H54 (cell line): ENCODE measurements around the gene TWF2.
"Not testable (repeated sequence)": the region's sequence is repeated elsewhere in the genome, so short reads cannot be mapped to it uniquely, and the experiment has no call there.

Source experiments
- DNase-seq: peaks from one replicate; pipeline ENCODE4 v3.0.0; 2011; ENCODE audit warnings: low spot score, mixed read lengths; ENCODE audit not compliant: insufficient read length
- FAIRE-seq: peaks from 3 replicates; lab custom pipeline; 2011; peaks lifted over from hg19 to GRCh38; lab: Jason Lieb, UNC
- POLR2A ChIP-seq: IDR thresholded peaks from 2 replicates; pipeline ENCODE4 v1.6.1; 2011; ENCODE audit warnings: low read depth, mild to moderate bottlenecking, low read length

TWF2 gene

DNA sequence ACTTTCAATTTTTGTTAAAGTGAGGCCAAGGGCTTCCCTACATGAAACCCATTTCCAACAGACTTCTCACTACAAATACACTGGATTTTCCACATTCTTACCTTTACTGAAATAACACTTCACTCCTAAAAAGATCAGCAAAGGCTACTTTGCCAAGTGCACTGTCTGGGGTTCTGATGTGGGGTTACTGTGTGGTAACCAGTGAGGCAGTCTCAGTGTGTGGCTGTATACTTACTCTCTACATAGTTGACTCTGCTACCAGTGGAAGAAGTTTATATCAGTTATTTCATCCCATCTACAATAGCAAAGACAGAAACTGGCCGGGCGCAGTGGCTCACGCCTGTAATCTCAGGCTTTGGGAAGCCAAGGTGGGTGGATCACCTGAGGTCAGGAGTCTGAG is 33.9 kb upstream of the TWF2 start:
- no peak for DNase-seq
- no peak for FAIRE-seq
- no peak for TF ChIP-seq POLR2A

- FAIRE-seq, DNase-seq: not testable (repeated sequence)
These were observed 33.2 kb upstream of the TWF2 start for GRCh38 chr3:52272172-52272571.

DNA sequence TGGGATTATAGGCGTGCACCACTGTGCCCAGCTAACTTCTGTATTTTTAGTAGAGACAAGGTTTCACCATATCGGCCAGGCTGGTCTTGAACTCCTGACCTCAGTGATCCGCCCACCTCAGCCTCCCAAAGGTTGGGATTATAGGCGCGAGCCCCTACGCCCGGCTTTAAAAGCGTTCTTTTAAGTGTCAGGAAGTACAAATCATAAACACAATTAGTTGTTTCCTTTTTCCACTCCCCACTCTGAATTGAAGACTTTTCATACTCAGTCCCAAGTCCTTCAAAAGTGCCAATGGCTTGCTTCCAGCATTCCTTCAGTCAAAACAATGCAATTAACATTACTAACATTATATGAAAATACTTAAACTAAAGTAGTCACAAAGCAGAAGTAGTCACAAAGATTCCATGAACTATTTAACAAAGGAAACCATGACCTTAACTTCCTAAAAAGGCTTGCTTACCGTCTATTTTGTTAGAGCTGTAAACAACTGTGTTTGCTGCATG is 31.3 kb upstream of the TWF2 start:
- DNase-seq (no peak), FAIRE-seq (no peak)
- no peak for TF ChIP-seq POLR2A

DNA sequence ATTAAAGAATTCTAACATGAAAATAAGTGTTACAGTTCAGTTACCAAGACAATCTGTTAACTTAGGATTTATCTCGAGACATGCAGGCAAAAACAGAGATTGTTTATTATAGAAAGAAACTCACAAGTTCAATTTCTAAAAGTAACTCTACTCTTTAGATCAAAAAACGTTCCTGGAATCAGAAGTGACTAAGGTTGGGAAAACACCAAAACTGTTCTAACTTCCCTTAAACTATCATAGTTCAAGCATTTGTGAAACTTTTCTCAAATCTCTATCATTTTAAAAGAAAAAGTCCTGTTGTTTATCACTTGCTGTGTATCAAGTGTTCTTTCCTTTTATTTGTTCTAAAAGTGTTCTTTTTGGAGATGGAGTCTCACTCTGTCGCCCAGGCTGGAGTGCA is 30.8 kb upstream of the TWF2 start:
- no peak for TF ChIP-seq POLR2A

DNA sequence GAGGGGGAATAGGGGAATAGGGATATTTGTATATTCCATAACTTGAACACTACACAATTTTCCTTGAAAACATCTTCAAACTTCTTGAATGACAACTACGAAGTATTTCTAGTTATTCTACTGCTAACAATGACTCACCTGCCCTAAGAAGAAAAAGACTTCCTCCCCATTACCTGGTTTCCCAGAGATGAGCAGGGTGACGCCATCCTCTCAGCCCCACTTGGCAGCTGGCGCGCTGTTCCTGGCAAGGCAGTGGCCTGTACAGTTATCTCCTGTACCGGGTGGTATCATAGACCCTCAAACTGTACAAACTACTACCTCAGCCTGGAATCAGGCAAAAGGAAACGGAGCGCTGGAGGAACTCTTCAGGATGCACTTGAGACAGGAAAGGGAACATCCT is 29.1 kb upstream of the TWF2 start:
- no peak for FAIRE-seq
- no peak for TF ChIP-seq POLR2A

More for the DNA sequence above, 30.8 kb upstream of the TWF2 start:
- FAIRE-seq (no peak), DNase-seq (no peak)

DNA sequence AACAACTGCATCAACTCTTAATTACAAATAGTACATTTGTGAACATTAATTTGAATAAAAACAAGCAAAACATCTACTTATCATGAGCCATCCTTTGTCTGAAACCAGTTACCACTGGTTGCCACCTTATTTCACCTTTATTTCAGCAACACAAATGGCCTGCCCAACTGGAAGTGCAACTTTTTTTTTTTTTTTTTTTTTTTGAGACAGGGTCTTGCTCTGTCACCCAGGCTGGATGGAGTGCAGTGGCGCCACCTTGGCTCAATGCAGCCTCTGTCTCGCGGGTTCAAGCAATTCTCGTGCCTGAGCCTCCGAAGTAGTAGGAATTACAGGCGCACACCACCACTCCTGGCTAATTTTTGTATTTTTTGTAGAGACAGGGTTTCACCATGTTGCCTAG is 26.4 kb upstream of the TWF2 start:
- DNase-seq (no peak), FAIRE-seq (no peak)

More for the DNA sequence above, 29.1 kb upstream of the TWF2 start:
- DNase-seq = no peak

GRCh38 chr3:52262447-52262846 is 23.5 kb upstream of the TWF2 start:
- no peak for TF ChIP-seq POLR2A
- DNase-seq (no peak), FAIRE-seq (no peak)

More for the DNA sequence above, 26.4 kb upstream of the TWF2 start:
- no peak for TF ChIP-seq POLR2A

DNA sequence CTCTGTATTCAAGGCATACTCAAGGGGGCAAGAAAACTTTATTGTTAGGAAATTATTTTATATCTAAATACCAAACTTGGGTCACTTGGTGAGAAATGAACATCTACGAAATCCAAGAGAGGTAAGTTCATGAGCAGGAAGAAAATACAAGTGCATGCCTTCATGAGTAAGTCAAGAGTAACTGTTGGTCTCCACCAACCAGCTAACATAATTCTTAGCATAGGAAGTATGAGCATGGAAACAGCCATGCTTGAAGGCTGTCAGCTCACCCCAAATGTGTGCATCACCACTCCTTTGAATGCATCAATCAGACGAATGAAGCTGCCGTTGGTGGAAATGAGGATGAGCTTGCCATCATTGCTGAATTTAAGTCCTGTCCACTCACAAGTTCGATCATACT is 20.5 kb upstream of the TWF2 start:
- FAIRE-seq = no peak
- TF ChIP-seq POLR2A = no peak

GRCh38 chr3:52259035-52259434 is 20.1 kb upstream of the TWF2 start:
- FAIRE-seq (no peak), DNase-seq (no peak)
- TF ChIP-seq POLR2A = no peak

More for the DNA sequence above, 20.5 kb upstream of the TWF2 start:
- no peak for DNase-seq

DNA sequence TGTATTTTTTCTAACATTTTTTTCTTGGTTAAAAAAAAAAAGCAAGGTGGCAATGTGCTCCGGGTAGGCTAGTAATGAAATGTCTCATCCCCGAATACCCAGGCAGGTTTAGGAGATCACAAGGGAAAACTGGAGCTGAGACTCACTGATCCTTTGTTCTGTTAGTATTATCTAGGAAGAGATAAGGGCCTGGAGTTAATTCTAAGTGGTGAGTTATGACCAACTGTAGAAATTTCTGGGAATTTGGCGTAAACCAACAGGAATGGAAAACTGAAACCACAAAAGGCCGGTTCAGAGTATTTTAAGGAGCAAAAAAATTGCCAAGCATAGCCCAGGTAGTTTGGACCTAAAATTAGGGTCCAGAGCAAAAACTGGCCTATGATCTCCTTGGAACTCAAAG is 19.0 kb upstream of the TWF2 start:
- TF ChIP-seq POLR2A = no peak
- no peak for DNase-seq
- no peak for FAIRE-seq

DNA sequence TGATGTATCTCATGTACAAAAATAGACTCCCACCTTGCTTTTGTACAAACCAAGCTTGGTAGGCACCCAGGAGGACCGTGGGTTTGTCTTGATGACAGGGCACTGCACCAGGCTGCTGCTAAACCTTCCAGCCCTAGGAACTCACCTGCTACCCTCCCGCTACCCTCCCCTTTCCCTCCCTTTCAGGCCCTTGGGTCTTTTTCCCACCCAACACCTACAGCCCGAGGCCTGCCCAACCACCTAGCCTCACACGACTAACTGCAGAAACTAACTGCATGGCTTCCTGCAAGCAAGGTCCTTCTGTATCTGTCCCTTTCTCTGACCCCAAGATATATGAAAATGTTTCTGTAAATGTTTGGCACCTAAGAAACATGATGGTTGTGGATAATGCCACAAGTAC is 17.7 kb upstream of the TWF2 start:
- TF ChIP-seq POLR2A = no peak
- no peak for DNase-seq
- FAIRE-seq = no peak

DNA sequence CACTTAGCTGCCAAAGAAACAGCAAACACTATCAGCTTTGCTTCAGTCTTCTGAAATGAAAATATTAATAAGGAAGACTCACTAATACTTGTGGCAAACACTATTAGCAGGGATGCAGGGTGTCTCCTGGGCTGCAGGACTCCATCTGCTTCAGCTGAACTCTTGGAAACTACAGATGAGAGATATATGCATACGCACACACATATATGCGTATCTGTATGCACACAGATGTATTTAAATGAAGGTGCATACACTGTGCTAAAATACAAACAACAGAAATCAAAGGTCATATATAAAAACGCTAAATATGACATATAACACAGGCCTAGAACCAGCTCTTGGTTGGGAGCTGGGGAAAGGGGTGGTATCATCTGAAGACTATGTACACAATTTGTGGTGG is 17.2 kb upstream of the TWF2 start:
- no peak for FAIRE-seq
- TF ChIP-seq POLR2A = no peak
- DNase-seq = no peak

GRCh38 chr3:52254608-52255007 is 15.7 kb upstream of the TWF2 start:
- no peak for TF ChIP-seq POLR2A
- DNase-seq (no peak), FAIRE-seq (no peak)

DNA sequence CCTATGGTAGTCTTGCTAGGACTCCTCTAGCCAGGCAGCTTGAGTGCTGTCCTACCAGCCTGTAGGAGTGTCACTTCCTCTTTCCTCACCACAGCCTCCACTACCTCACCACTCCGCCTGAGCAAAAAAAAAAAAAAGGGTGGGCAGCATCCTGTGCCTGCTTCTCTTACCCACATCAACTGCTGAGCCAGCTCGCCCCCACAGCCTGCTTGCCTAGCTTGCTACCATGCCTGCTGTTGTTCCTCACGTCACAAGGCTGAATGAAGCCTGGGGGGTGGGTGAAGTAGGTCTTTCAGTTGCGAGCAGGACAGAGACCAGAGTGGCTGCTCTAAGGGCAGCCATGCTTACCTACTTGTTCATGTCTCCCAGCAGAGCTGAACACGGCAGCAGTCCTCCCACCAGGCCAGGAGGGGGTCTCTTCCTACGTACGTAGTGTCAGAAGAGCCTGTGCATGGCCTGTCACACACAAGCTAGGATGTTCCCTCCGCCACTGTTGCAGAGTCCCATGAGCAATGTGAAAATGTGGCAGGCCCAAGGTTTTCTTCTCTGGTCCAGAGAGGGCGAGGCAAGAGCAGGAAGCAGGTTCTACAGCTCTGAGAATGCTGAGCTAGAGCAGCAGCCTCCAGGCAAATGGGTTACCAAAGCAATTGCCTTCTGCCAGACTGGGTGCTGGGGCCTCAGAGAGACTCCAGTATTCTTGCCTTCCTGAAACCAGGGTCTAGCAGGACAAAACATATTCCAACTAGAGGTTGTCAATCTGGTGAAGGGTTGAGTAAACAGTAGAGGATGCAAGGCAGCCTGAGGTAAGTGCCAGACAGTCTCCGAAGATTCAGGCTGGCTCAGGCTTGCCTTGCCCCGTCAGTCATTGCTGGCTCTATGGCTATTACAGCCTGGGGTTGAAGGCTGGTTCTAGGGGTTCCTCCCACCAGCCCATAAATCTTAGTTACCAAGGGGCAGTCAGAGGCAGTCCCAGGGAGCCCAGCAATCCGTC is 14.7 kb upstream of the TWF2 start:
- DNase-seq (no peak), FAIRE-seq (no peak)
- no peak for TF ChIP-seq POLR2A

- FAIRE-seq = no peak
- DNase-seq = no peak
- no peak for TF ChIP-seq POLR2A
These were observed 11.2 kb upstream of the TWF2 start for GRCh38 chr3:52250122-52250521.
